Epithelial cell of esophagus (primary cell): Measurements from ENCODE around the gene MXRA8.
"Not testable (repeated sequence)": the region's sequence is repeated elsewhere in the genome, so short reads cannot be mapped to it uniquely, and the experiment has no call there.

Experiments
- DNase-seq: peaks from one replicate; pipeline ENCODE4 v3.0.0; 2010; ENCODE audit warnings: low read depth
- H3K4me3 ChIP-seq: 2 replicates; pipeline ENCODE4 v1.5.1; 2011; ENCODE audit warnings: mild to moderate bottlenecking, low read length, control low read depth
- CTCF ChIP-seq: IDR thresholded peaks from 2 replicates; pipeline ENCODE4 v1.5.1; 2011; ENCODE audit warnings: low read depth, mild to moderate bottlenecking, low read length, control low read depth, inconsistent platforms; ENCODE audit not compliant: insufficient read depth; ENCODE audit errors: missing control alignments

Gene MXRA8

GRCh38 chr1:1388078-1388472, 29.7 kb upstream of the MXRA8 start:
- DNase-seq: no peak
- TF ChIP-seq CTCF: no peak
- H3K4me3 ChIP-seq: no peak overlapping the region

- H3K4me3 ChIP-seq: no peak overlapping the region
- no peak for DNase-seq
- TF ChIP-seq CTCF: no peak
Observed at GRCh38 chr1:1387098-1388077, 29.0 kb upstream of the MXRA8 start.

GRCh38 chr1:1385931-1386330, 27.6 kb upstream of the MXRA8 start:
- H3K4me3 ChIP-seq: no peak overlapping the region
- no peak for TF ChIP-seq CTCF
- DNase-seq: no peak

- not testable (repeated sequence) for H3K4me3 ChIP-seq, DNase-seq
Observed at GRCh38 chr1:1385339-1385738, 27.0 kb upstream of the MXRA8 start.

- H3K4me3 ChIP-seq: no peak overlapping the region
- no peak for TF ChIP-seq CTCF
- no peak for DNase-seq
Observed at GRCh38 chr1:1381294-1381693, 22.9 kb upstream of the MXRA8 start.

GRCh38 chr1:1380860-1381259, 22.5 kb upstream of the MXRA8 start:
- no peak for TF ChIP-seq CTCF
- no peak overlapping the region for H3K4me3 ChIP-seq
- DNase-seq: no peak

GRCh38 chr1:1377540-1378205, 19.3 kb upstream of the MXRA8 start:
- no peak for DNase-seq
- no peak for TF ChIP-seq CTCF
- no peak overlapping the region for H3K4me3 ChIP-seq
